ENCODE results near the gene MIER2.

The MIER2 gene

GRCh38 chr19:342801-343421 lies 1.7 kb downstream of the MIER2 start:
- Histone ChIP-seq H3K4me3 (ENCODE audit: low read length) (peak overlapping the region; percentile 67), H3K79me2 (ENCODE audit: control insufficient read depth, low read length) (peaks cover 63% of the 10 kb centered on the region), H3K27ac (ENCODE audit: low read depth, low read length) (no peak overlapping the region)

GRCh38 chr19:342128-342455 lies 2.5 kb downstream of the MIER2 start:
- Histone ChIP-seq H3K4me2 (ENCODE audit: low read length) (peak overlapping the region; percentile 71), H3F3A (ENCODE audit: control insufficient read depth, insufficient read depth) (0 out of 2 replicates have a peak, but pooled peaks cover 2% of the 10 kb centered on the region), H3K27me3 (ENCODE audit: control insufficient read depth, low read length) (no peaks in the 10 kb centered on the region), H3K9me3 (ENCODE audit: control insufficient read depth, insufficient read depth, low read length) (peaks cover 3% of the 10 kb centered on the region; the same call in 1 of the 2 replicates), H3K9me2 (replicated peaks; ENCODE audit: control insufficient read depth, low read length) (no peaks in the 10 kb centered on the region), H3K27ac (ENCODE audit: low read depth, low read length) (no peak overlapping the region), H4K20me1 (ENCODE audit: control insufficient read depth, insufficient read depth, low read depth, low read length) (0 out of 2 replicates have a peak, but pooled peaks cover 4% of the 10 kb centered on the region), H3K4me1 (ENCODE audit: control insufficient read depth, low read length) (peaks cover 24% of the 10 kb centered on the region), H3K36me3 (ENCODE audit: control insufficient read depth, low read length) (peaks cover 49% of the 10 kb centered on the region), H3K4me3 (ENCODE audit: low read length) (peak overlapping the region; percentile 6; the same call in 1 of the 2 replicates), H3K79me2 (ENCODE audit: control insufficient read depth, low read length) (peaks cover 68% of the 10 kb centered on the region)
- TF ChIP-seq CTCF (IDR thresholded peaks at IDR 0.05; ENCODE audit: low read depth, low read length, poor library complexity, severe bottlenecking) (no peak), EZH2phosphoT487 (IDR thresholded peaks at IDR 0.05; ENCODE audit: borderline replicate concordance, low read length) (no peak)

More at GRCh38 chr19:342801-343421, 1.7 kb downstream of the MIER2 start:
- H4K20me1 ChIP-seq (ENCODE audit: control insufficient read depth, insufficient read depth, low read depth, low read length) = 0 out of 2 replicates have a peak, but pooled peaks cover 4% of the 10 kb centered on the region
- H3K4me1 ChIP-seq (ENCODE audit: control insufficient read depth, low read length) = peaks cover 24% of the 10 kb centered on the region
- peaks cover 48% of the 10 kb centered on the region for H3K36me3 ChIP-seq (ENCODE audit: control insufficient read depth, low read length)
- H3K9me2 ChIP-seq (replicated peaks; ENCODE audit: control insufficient read depth, low read length) = no peaks in the 10 kb centered on the region
- 0 out of 2 replicates have a peak, but pooled peaks cover 2% of the 10 kb centered on the region for H3F3A ChIP-seq (ENCODE audit: control insufficient read depth, insufficient read depth)
- H3K9me3 ChIP-seq (ENCODE audit: control insufficient read depth, insufficient read depth, low read length) = peaks cover 3% of the 10 kb centered on the region; the same call in 1 of the 2 replicates
- TF ChIP-seq CTCF (IDR thresholded peaks at IDR 0.05; ENCODE audit: low read depth, low read length, poor library complexity, severe bottlenecking) = no peak
- no peak for TF ChIP-seq EZH2phosphoT487 (IDR thresholded peaks at IDR 0.05; ENCODE audit: borderline replicate concordance, low read length)
- H3K4me2 ChIP-seq (ENCODE audit: low read length) = peak overlapping the region; percentile 71
- H3K27me3 ChIP-seq (ENCODE audit: control insufficient read depth, low read length) = no peaks in the 10 kb centered on the region

- Histone ChIP-seq H3K4me2 (ENCODE audit: low read length) (peak overlapping the region; percentile 71), H4K20me1 (ENCODE audit: control insufficient read depth, insufficient read depth, low read depth, low read length) (0 out of 2 replicates have a peak, but pooled peaks cover 4% of the 10 kb centered on the region), H3F3A (ENCODE audit: control insufficient read depth, insufficient read depth) (0 out of 2 replicates have a peak, but pooled peaks cover 2% of the 10 kb centered on the region), H3K4me1 (ENCODE audit: control insufficient read depth, low read length) (peaks cover 24% of the 10 kb centered on the region), H3K79me2 (ENCODE audit: control insufficient read depth, low read length) (peaks cover 74% of the 10 kb centered on the region), H3K9me2 (replicated peaks; ENCODE audit: control insufficient read depth, low read length) (no peaks in the 10 kb centered on the region), H3K9me3 (ENCODE audit: control insufficient read depth, insufficient read depth, low read length) (peaks cover 3% of the 10 kb centered on the region; the same call in 1 of the 2 replicates), H3K36me3 (ENCODE audit: control insufficient read depth, low read length) (peaks cover 51% of the 10 kb centered on the region), H3K27me3 (ENCODE audit: control insufficient read depth, low read length) (no peaks in the 10 kb centered on the region), H3K27ac (ENCODE audit: low read depth, low read length) (no peak overlapping the region), H3K4me3 (ENCODE audit: low read length) (no peak overlapping the region)
- TF ChIP-seq EZH2phosphoT487 (IDR thresholded peaks at IDR 0.05; ENCODE audit: borderline replicate concordance, low read length) (no peak), CTCF (IDR thresholded peaks at IDR 0.05; ENCODE audit: low read depth, low read length, poor library complexity, severe bottlenecking) (no peak)
Measured at GRCh38 chr19:341386-342127, 3.0 kb downstream of the MIER2 start.
